Adrenal gland (tissue), 12 donors: ENCODE results near the gene SARM1. TPM values are rescaled to one million over a fixed set of nuclear protein-coding genes. Genes with fewer than 3 reads are reported as not detected.

Experiments
- DNase-seq, 7 donors: peaks; one replicate each; pipeline ENCODE4 v3.0.0-alpha.2; 2019 to 2020
- H3K27ac ChIP-seq, 5 donors: fragments of 200-600 bp; sonication (generic) in 4 of 5; 1 replicate in 3 of 5; 2 replicates in 2 of 5; pipeline versions ENCODE4 v1.5.1 to v1.8.0; 2016 to 2020; ENCODE audit warnings: mild to moderate bottlenecking in 1 of 5
- H3K27me3 ChIP-seq: fragments of 200-600 bp; 2 replicates; pipeline ENCODE4 v1.8.0; 2021
- H3K36me3 ChIP-seq, 2 donors: fragments of 200-600 bp; replicated peaks in 1 of 2; 1 replicate in 1 of 2; 2 replicates in 1 of 2; pipeline versions ENCODE4 v1.5.1 to v1.8.0; 2018 to 2022
- H3K4me1 ChIP-seq, 2 donors: fragments of 200-600 bp; replicated peaks in 1 of 2; 1 replicate in 1 of 2; 2 replicates in 1 of 2; pipeline versions ENCODE4 v1.5.1 to v1.8.0; 2018 to 2021
- H3K4me3 ChIP-seq, 4 donors: fragments of 200-600 bp; sonication (generic) in 3 of 4; one replicate each; pipeline ENCODE4 v1.5.1; 2016 to 2018
- H3K9me3 ChIP-seq, 3 donors: fragments of 200-600 bp; sonication (generic) in 1 of 3; replicated peaks in 1 of 3; 1 replicate in 2 of 3; 2 replicates in 1 of 3; pipeline versions ENCODE4 v1.5.1 to v1.8.0; 2016 to 2021
- CTCF ChIP-seq, 6 experiments: fragments of 450-650 bp in 4 of 6; fragments of 200-600 bp in 2 of 6; sonication (generic) in 1 of 6; IDR thresholded peaks; 1 replicate in 5 of 6; 2 replicates in 1 of 6; pipeline versions ENCODE4 v1.5.1 to v1.8.0; 2016 to 2021; ENCODE audit warnings: antibody characterized with exemption in 6 of 6, mild to moderate bottlenecking in 2 of 6, moderate library complexity in 1 of 6
- POLR2A ChIP-seq, 2 donors: fragments of 450-650 bp; IDR thresholded peaks; one replicate each; pipeline ENCODE4 v1.6.1; 2017; ENCODE audit warnings: antibody characterized with exemption in 2 of 2, mild to moderate bottlenecking in 2 of 2, moderate library complexity in 1 of 2
- WGBS, 4 donors: extraction: QIAGEN DNeasy Blood & Tissue Kit in 2 of 4; methylation state at CpG; one replicate each; pipeline versions ENCODE4 v1.1.5 to v1.1.7; 2013 to 2017; 5-methylcytosine and 5-hydroxymethylcytosine counted together
- intact Hi-C, 2 donors: fragments of 100-400 bp; cut with DNase I; formaldehyde crosslinking; loops; one replicate each; pipeline versions ENCODE4 v1.14.1 to v1.15.0; 2022 to 2023
- polyA plus RNA-seq, 3 donors: library from polyadenylated mRNA; stranded (reverse); fragments of 200-250 nt in 2 of 3; fragments of 350-450 nt in 1 of 3; fragmentation: Illumina TruSeq in 1 of 3; extraction: RNeasy Lipid Tissue Mini Kit (QIAGEN cat#74804) in 1 of 3; gene quantifications; one replicate each; pipeline ENCODE4 v1.2.3, GENCODE V29; 2013 to 2014
- total RNA-seq, 9 donors: library from RNA; depleted of rRNA in 4 of 9; stranded (reverse); fragments of >200 nt in 4 of 9; fragments of 120-200 nt in 1 of 9; fragmentation: NEBNext Ultra II Directional in 1 of 9; extraction: Animal tissue kit (Norgen Biotek cat#: 25700) in 1 of 9; gene quantifications; one replicate each; pipeline versions ENCODE4 v1.1.0 to v1.2.4, GENCODE V29; 2013 to 2023
- donor health status: healthy with polysubstance abuse.
- donor health status: Bipolar disorder and iron deficiency.
- donor health status: DM: yes; HTN: yes; CAD: no.
- donor health status: DM: no; HTN: no; CAD: no.
- donor health status: DM: no; HTN: no; CAD: no.
- donor health status: DM: yes; HTN: yes; CAD: no.

The SARM1 gene
- total and polyA plus RNA-seq, 12 donors, result 5.8 to 40.0 (median 23.9) TPM

DNA sequence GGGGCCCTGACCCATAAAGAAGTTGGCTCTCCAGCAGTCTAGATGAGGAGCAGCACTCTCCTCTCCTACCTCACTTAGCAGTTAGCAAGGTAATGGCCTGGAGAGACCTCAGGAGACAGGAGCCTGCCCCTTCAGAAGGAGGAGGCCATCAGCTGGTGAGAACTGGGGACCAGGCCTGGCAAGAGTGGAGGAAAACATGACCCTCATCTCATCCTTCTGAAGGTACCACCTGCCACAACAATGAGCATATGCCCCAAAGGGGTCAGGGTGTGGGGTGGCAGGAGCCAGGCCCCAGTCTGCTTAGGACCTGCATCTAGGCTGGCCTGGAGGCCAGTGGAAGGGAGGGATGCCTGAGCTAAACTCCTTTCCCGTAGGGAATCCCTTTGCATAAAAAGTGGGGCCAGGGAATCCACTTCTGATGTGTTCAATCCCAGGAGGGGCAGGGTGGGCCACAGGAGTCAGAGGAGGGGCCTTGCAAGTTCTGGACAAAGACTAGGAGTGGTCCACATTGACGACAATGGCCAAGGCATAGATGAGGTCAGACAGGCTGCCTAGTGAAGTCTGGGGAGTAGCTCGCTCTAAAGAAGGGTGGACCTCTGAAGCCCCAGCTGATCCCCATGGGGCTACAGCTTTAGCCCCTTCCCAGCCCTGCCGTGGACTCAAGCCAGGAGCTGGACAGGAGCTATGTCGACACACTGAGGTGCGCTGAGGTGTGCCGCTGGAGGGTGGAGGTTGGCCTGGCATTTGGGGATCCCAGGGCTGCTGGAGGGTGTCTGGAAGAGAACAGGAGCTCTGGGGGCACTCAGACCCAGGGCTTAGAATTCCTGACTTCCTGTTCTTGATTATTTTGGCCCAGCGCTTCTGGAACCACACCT, 7.5 kb upstream of the SARM1 start:
- H3K4me1 ChIP-seq, result no peaks in the 10 kb centered on the region
- TF ChIP-seq CTCF (IDR thresholded peaks at IDR 0.05), result no peak
- TF ChIP-seq POLR2A (IDR thresholded peaks at IDR 0.05), result no peak
- no peaks in the 10 kb centered on the region for H3K9me3 ChIP-seq
- no peak overlapping the region for H3K27ac ChIP-seq
- peaks cover 0 to 55% of the 10 kb centered on the region in 2 donors for H3K36me3 ChIP-seq
- intact Hi-C loops, result no loop called here
- H3K4me3 ChIP-seq, result no peak overlapping the region
- H3K27me3 ChIP-seq, result no peaks in the 10 kb centered on the region
- WGBS, 4 donors, result 83 to 91% (median 88%) methylated on average over 7 to 8 of the region's 8 CpGs
- DNase-seq, result no peak

DNA sequence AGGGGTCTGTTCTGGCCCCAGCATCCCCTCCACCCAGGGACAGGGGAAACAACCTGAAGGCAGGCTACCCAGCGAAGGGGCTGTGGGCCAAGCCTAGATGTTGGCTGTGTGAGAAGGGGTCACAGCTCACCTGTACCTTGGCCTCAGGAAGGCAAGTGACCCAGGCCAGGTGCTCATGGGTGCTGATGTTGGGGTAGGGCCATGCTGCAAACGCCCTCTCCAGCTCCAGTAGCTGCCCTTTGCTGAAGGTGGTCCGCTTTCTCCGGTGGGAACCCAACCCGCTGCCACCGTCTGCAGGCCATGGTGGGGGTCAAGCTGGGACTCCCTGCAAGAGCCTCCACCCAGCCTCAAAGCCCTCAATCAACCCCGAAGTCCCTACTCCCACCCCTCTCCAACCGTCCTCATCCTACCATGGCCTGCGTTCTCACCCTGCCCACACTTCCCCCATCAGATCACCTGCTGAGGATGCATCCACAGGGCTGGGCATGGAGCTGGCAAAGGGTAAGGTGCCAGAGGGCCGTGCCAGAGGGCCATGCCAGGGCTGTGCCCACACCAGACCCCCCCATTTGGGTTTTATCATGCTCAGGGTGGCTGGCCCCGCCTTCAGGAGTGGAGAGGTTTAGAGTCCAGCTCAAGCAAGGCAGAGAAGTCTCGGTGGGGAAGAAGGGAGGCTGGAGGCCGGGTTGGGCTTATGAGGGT, 6.7 kb upstream of the SARM1 start, which contains the start of gene SEBOX:
SEBOX (minus strand) TSS at position 535 of the 699 bp plus-strand sequence; CDS start at position 487, 48 bp downstream.
- TF ChIP-seq POLR2A (IDR thresholded peaks at IDR 0.05), result no peak
- no peak for TF ChIP-seq CTCF (IDR thresholded peaks at IDR 0.05)
- no peak within 1 kb of the TSS for H3K27ac ChIP-seq
- peaks cover 5 to 6% of the 10 kb centered on the region in 2 donors for H3K4me1 ChIP-seq
- H3K9me3 ChIP-seq, result no peaks in the 10 kb centered on the region
- H3K36me3 ChIP-seq, result peaks cover 0 to 47% of the 10 kb centered on the region in 2 donors
- DNase-seq, result no peak
- no peaks in the 10 kb centered on the region for H3K27me3 ChIP-seq
- 89 to 94% (median 90%) methylated on average over 10 to 13 of the region's 13 CpGs for WGBS, 4 donors
- no peak within 1 kb of the TSS for H3K4me3 ChIP-seq
- intact Hi-C loops, result no loop called here

- H3K4me1 ChIP-seq, result peaks cover 9 to 12% of the 10 kb centered on the region in 2 donors
- 81 to 92% (median 86%) methylated on average over 3 of the region's 3 CpGs for whole genome bisulfite sequencing, 4 donors
- intact Hi-C loops, result no loop called here
These were observed 6.0 kb upstream of the SARM1 start for GRCh38 chr17:28365487-28365886.

More at GRCh38 chr17:28365487-28365886, 6.0 kb upstream of the SARM1 start:
- Histone ChIP-seq H3K27ac (no peak overlapping the region), H3K27me3 (no peaks in the 10 kb centered on the region), H3K36me3 (peaks cover 0 to 41% of the 10 kb centered on the region in 2 donors), H3K9me3 (no peaks in the 10 kb centered on the region), H3K4me3 (no peak overlapping the region)
- no peak for DNase-seq
- no peak for TF ChIP-seq POLR2A (IDR thresholded peaks at IDR 0.05)
- TF ChIP-seq CTCF (IDR thresholded peaks at IDR 0.05), result no peak
